Smooth muscle cell (in vitro differentiated cells): ENCODE data around the gene THAP11. TPM values are rescaled to one million over a fixed set of nuclear protein-coding genes. Genes with fewer than 3 reads are reported as not detected.
A peak's percentile ranks its signal among the peaks of the same experiment; 100 is the strongest.

Source experiments
- DNase-seq: peaks from one replicate; lab custom pipeline; 2025; ENCODE audit not compliant: unreplicated experiment; lab: John Stamatoyannopoulos, UW
- H2AFZ ChIP-seq: fragments of 200-600 bp; sonication (generic); 2 replicates; pipeline ENCODE4 v1.6.0; 2016; ENCODE audit warnings: antibody characterized with exemption, low read depth, mild to moderate bottlenecking
- H3F3A ChIP-seq: fragments of 200-600 bp; sonication (generic); 2 replicates; pipeline ENCODE4 v1.6.0; 2017; ENCODE audit warnings: antibody characterized with exemption, low read depth
- H3K27ac ChIP-seq: fragments of 200-600 bp; sonication (generic); 2 replicates; pipeline ENCODE4 v1.5.1; 2016; ENCODE audit warnings: low read depth, mild to moderate bottlenecking
- H3K27me3 ChIP-seq: fragments of 200-600 bp; sonication (generic); 2 replicates; pipeline ENCODE4 v1.6.1; 2016; ENCODE audit warnings: low read depth, mild to moderate bottlenecking
- H3K36me3 ChIP-seq: fragments of 200-600 bp; sonication (generic); 2 replicates; pipeline ENCODE4 v1.5.1; 2016; ENCODE audit warnings: low read depth
- H3K4me1 ChIP-seq: fragments of 200-600 bp; sonication (generic); 2 replicates; pipeline ENCODE4 v1.5.1; 2016; ENCODE audit warnings: low read depth
- H3K4me2 ChIP-seq: fragments of 200-600 bp; sonication (generic); 2 replicates; pipeline ENCODE4 v1.6.0; 2016; ENCODE audit warnings: mild to moderate bottlenecking
- H3K4me3 ChIP-seq: fragments of 200-600 bp; sonication (generic); 2 replicates; pipeline ENCODE4 v1.5.1; 2016; ENCODE audit warnings: mild to moderate bottlenecking
- H3K79me2 ChIP-seq: fragments of 200-600 bp; sonication (generic); 2 replicates; pipeline ENCODE4 v1.6.0; 2016; ENCODE audit warnings: low read depth, mild to moderate bottlenecking
- H3K9ac ChIP-seq: fragments of 200-600 bp; sonication (generic); 2 replicates; pipeline ENCODE4 v1.6.0; 2016; ENCODE audit warnings: low read depth
- H3K9me3 ChIP-seq: fragments of 200-600 bp; sonication (generic); replicated peaks from 2 replicates; pipeline ENCODE4 v1.5.1; 2016; ENCODE audit warnings: low read depth
- H4K20me1 ChIP-seq: fragments of 200-600 bp; sonication (generic); 2 replicates; pipeline ENCODE4 v1.6.0; 2016; ENCODE audit warnings: low read depth
- WGBS: methylation state at CpG from one replicate; pipeline ENCODE4 v1.1.7; 2016; ENCODE audit warnings: low lambda C conversion rate; 5-methylcytosine and 5-hydroxymethylcytosine counted together
- polyA plus RNA-seq: library from polyadenylated mRNA; unstranded; fragments of >200 nt; fragmentation: Nextera tagmentation; extraction: Ambion mirVana; gene quantifications from 2 replicates; pipeline ENCODE4 v1.2.1, GENCODE V29; 2016
- total RNA-seq: library from RNA; depleted of rRNA; stranded (reverse); fragments of >200 nt; gene quantifications from 2 replicates; pipeline ENCODE4 v1.2.3, GENCODE V29; 2014
- TF ChIP-seq, protein P1 (sequence below): fragments of 200-600 bp; sonication (generic); IDR thresholded peaks from 2 replicates; pipeline ENCODE4 v1.5.1; 2017; ENCODE audit warnings: borderline replicate concordance, mild to moderate bottlenecking, antibody characterized with exemption; ENCODE audit not compliant: insufficient read depth, poor library complexity, severe bottlenecking

THAP11 gene
- total and polyA plus RNA-seq, 2 experiments from 2014 or later: 23.0 to 38.3 TPM

DNA sequence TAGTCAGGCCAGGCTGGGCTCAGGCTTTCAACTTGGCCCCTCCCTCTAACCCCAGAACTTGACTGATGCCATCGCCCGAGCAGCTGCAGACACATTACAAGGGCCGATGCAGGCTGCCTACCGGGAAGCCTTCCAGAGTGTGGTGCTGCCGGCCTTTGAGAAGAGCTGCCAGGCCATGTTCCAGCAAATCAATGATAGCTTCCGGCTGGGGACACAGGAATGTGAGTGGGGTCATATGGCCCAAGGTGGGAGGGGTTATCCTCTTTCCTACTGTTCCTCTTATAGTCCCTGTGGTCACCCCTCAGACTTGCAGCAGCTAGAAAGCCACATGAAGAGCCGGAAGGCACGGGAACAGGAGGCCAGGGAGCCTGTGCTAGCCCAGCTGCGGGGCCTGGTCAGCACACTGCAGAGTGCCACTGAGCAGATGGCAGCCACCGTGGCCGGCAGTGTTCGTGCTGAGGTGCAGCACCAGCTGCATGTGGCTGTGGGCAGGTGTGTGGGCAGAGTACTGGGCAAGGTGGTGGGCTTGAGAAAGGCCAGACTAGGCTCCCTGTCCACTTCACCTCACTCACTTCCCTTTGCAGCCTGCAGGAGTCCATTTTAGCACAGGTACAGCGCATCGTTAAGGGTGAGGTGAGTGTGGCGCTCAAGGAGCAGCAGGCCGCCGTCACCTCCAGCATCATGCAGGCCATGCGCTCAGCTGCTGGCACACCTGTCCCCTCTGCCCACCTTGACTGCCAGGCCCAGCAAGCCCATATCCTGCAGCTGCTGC, 40.4 kb downstream of the THAP11 start:
- H3K4me3 ChIP-seq: no peak overlapping the region
- WGBS: 95% methylated on average over 18 of the region's 18 CpGs
- H3K4me1 ChIP-seq: peaks cover 5% of the 10 kb centered on the region
- H3K9ac ChIP-seq: no peak overlapping the region
- H3K4me2 ChIP-seq: no peak overlapping the region
- no peaks in the 10 kb centered on the region for H3K9me3 ChIP-seq
- H3K79me2 ChIP-seq: no peaks in the 10 kb centered on the region
- TF ChIP-seq, protein P1, sequence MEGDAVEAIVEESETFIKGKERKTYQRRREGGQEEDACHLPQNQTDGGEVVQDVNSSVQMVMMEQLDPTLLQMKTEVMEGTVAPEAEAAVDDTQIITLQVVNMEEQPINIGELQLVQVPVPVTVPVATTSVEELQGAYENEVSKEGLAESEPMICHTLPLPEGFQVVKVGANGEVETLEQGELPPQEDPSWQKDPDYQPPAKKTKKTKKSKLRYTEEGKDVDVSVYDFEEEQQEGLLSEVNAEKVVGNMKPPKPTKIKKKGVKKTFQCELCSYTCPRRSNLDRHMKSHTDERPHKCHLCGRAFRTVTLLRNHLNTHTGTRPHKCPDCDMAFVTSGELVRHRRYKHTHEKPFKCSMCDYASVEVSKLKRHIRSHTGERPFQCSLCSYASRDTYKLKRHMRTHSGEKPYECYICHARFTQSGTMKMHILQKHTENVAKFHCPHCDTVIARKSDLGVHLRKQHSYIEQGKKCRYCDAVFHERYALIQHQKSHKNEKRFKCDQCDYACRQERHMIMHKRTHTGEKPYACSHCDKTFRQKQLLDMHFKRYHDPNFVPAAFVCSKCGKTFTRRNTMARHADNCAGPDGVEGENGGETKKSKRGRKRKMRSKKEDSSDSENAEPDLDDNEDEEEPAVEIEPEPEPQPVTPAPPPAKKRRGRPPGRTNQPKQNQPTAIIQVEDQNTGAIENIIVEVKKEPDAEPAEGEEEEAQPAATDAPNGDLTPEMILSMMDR: no peak
- no peak for DNase-seq
- no peaks in the 10 kb centered on the region for H3K27me3 ChIP-seq
- H3K27ac ChIP-seq: no peak overlapping the region
- H3F3A ChIP-seq: no peaks in the 10 kb centered on the region
- no peaks in the 10 kb centered on the region for H3K36me3 ChIP-seq
- no peak overlapping the region for H2AFZ ChIP-seq
- H4K20me1 ChIP-seq: peaks cover 16% of the 10 kb centered on the region

DNA sequence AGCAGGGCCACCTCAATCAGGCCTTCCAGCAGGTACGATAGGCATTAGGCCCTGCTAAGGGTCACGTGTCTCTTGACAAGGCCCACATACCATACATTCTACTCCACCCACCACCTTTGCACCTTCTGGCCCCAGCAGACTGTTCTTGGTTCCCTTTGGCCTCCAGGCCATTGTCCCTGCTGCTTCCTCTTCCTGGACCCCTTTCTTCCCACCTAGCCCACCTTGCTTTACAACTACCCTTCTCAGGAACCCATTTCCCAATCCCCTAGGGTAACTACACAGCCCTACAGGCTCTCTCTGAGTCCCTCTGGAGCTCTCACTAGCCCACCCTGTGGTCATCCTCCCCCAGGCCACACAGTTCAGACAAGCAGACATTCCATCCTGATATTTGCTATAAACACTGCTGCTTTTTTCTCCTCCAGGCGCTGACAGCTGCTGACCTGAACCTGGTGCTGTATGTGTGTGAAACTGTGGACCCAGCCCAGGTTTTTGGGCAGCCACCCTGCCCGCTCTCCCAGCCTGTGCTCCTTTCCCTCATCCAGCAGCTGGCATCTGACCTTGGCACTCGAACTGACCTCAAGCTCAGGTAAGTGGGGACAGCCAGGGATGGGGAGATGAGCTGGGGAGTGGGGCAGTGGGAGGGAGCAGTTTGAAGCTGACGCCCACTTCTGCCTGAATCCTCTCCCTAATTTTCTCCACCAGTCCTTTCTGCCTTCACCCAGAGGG, 41.2 kb downstream of the THAP11 start:
- no peak overlapping the region for H3K4me3 ChIP-seq
- H3F3A ChIP-seq: no peaks in the 10 kb centered on the region
- H2AFZ ChIP-seq: no peak overlapping the region
- H3K36me3 ChIP-seq: no peaks in the 10 kb centered on the region
- H4K20me1 ChIP-seq: peaks cover 16% of the 10 kb centered on the region
- H3K27ac ChIP-seq: no peak overlapping the region
- TF ChIP-seq, protein P1: no peak
- H3K9ac ChIP-seq: no peak overlapping the region
- no peak overlapping the region for H3K4me2 ChIP-seq
- no peak for DNase-seq
- no peaks in the 10 kb centered on the region for H3K79me2 ChIP-seq
- H3K27me3 ChIP-seq: no peaks in the 10 kb centered on the region
- H3K4me1 ChIP-seq: peaks cover 5% of the 10 kb centered on the region
- no peaks in the 10 kb centered on the region for H3K9me3 ChIP-seq
- WGBS: 73% methylated on average over 6 of the region's 6 CpGs

DNA sequence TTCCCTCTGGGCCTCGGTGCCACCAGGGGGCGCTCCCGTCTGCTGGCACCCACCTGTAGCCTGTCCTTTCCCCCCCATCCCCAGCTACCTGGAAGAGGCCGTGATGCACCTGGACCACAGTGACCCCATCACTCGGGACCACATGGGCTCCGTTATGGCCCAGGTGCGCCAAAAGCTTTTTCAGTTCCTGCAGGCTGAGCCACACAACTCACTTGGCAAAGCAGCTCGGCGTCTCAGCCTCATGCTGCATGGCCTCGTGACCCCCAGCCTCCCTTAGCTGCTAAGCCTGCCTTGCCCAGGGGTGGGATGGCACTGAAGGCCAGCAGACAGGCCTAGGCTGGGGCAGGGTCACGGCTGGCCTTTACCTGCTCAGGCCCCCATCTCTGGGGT, 41.7 kb downstream of the THAP11 start:
- Histone ChIP-seq H3F3A (no peaks in the 10 kb centered on the region), H3K4me2 (no peak overlapping the region), H3K27me3 (no peaks in the 10 kb centered on the region), H2AFZ (no peak overlapping the region), H3K4me3 (no peak overlapping the region), H3K9ac (no peak overlapping the region), H3K79me2 (no peaks in the 10 kb centered on the region), H3K4me1 (peaks cover 5% of the 10 kb centered on the region), H4K20me1 (peaks cover 16% of the 10 kb centered on the region), H3K36me3 (no peaks in the 10 kb centered on the region), H3K9me3 (no peaks in the 10 kb centered on the region), H3K27ac (no peak overlapping the region)
- 65% methylated on average over 11 of the region's 11 CpGs for WGBS
- TF ChIP-seq, protein P1: peak; percentile 81
- peak; percentile 3 for DNase-seq
